ENCODE measurements around the gene CCDC170. TPM values are rescaled to one million over a fixed set of nuclear protein-coding genes. Genes with fewer than 3 reads are reported as not detected.

The CCDC170 gene
- polyA plus RNA-seq, 1 of the 3 experiments (the other 2 are of a cell fraction), result not detected

GRCh38 chr6:151451950-151452749 lies 41.7 kb upstream of the CCDC170 start, which contains the start of gene RMND1:
TSS of gene RMND1 (minus strand) at chr6:151452126. CDS start at chr6:151445811, 6,315 bp downstream.
- peak; percentile 97 for DNase-seq
- Histone ChIP-seq H3F3A (replicated peaks; ENCODE audit: insufficient read depth) (peaks cover 16% of the 10 kb centered on the region), H3K4me3 (ENCODE audit: low read depth in 2 of 2, low read length in 1 of 2) (peak within 1 kb of the TSS; percentile 82 to 96), H3K9ac (peak within 1 kb of the TSS; percentile 93), H3K27me3 (ENCODE audit: insufficient read depth) (no peaks in the 10 kb centered on the region), H3K4me1 (ENCODE audit: control insufficient read depth in 1 of 2, insufficient read depth in 2 of 2, low read depth in 1 of 2, low read length in 1 of 2) (peaks cover 7 to 8% of the 10 kb centered on the region in 2 experiments; a peak in 2 of 4 replicates), H3K79me2 (ENCODE audit: insufficient read depth) (peaks cover 78% of the 10 kb centered on the region), H4K20me1 (ENCODE audit: insufficient read depth) (0 out of 2 replicates have a peak, but pooled peaks cover 2% of the 10 kb centered on the region), H3K9me3 (no peaks in the 10 kb centered on the region), H3K4me2 (peak within 1 kb of the TSS; percentile 81), H3K9me2 (no peaks in the 10 kb centered on the region), H3K27ac (ENCODE audit: low read depth in 2 of 2, low read length in 1 of 2) (peak within 1 kb of the TSS; percentile 87 to 96), H3K36me3 (replicated peaks in 1 of 2; ENCODE audit: control insufficient read depth in 1 of 2, insufficient read depth in 2 of 2, low read length in 1 of 2) (peaks cover 0 to 4% of the 10 kb centered on the region in 2 experiments), H2AFZ (ENCODE audit: low read depth) (peak within 1 kb of the TSS; percentile 96)
- WGBS (ENCODE audit: low lambda C conversion rate), result under 1% methylated on average over 42 of the region's 74 CpGs
- ChIA-PET CTCF (interaction anchor here (1.2 to 1.7 kb wide), 4 partner anchors 11 to 560 kb away, joined by 3 to 5 read pairs (median 4); no protein-coding TSS in a partner anchor), POLR2A (interaction anchor here (2.4 kb wide), 1 partner anchor 61 kb away, joined by 10 read pairs; the partner anchor contains the start of gene ZBTB2)
- TF ChIP-seq USF2 (IDR thresholded peaks at IDR 0.05; ENCODE audit: borderline replicate concordance, low read depth, low read length), result peak; percentile 99
- TF ChIP-seq GABPA (IDR thresholded peaks at IDR 0.05; ENCODE audit: low read depth), result peak; percentile 90
- peak; percentile 72 for TF ChIP-seq YY1 (IDR thresholded peaks at IDR 0.05; ENCODE audit: low read depth)
- TF ChIP-seq EP300 (IDR thresholded peaks at IDR 0.05; ENCODE audit: borderline replicate concordance in 1 of 2, low read depth in 1 of 2, low read length in 1 of 2), result peak; percentile 46 to 60; a peak in 2 of 4 replicates
- no peak for TF ChIP-seq NFIC (IDR thresholded peaks at IDR 0.05; ENCODE audit: borderline replicate concordance)
- TF ChIP-seq FOSL2 (IDR thresholded peaks at IDR 0.05; ENCODE audit: borderline replicate concordance, low read depth), result no peak; the same call in 1 of the 2 replicates
- peak; percentile 32; the same call in 1 of the 2 replicates for TF ChIP-seq TCF12 (IDR thresholded peaks at IDR 0.05)
- no peak for TF ChIP-seq SIN3A (IDR thresholded peaks at IDR 0.05; ENCODE audit: borderline replicate concordance, low read depth, low read length)
- TF ChIP-seq EZH2phosphoT487 (IDR thresholded peaks at IDR 0.05; ENCODE audit: borderline replicate concordance, low read depth), result no peak
- TF ChIP-seq TEAD4 (IDR thresholded peaks at IDR 0.05; ENCODE audit: borderline replicate concordance, insufficient read depth), result no peak
- no peak for TF ChIP-seq RAD21 (IDR thresholded peaks at IDR 0.05; ENCODE audit: low read length)
- TF ChIP-seq GATA2 (CRISPR knock-in tag; IDR thresholded peaks at IDR 0.05), result no peak
- TF ChIP-seq FOXJ3 (CRISPR knock-in tag; IDR thresholded peaks at IDR 0.05), result peak; percentile 68; the same call in 1 of the 2 replicates
- peak; percentile 93 for TF ChIP-seq MXI1 (IDR thresholded peaks at IDR 0.05; ENCODE audit: low read depth, low read length)
- TF ChIP-seq FOXM1 (IDR thresholded peaks at IDR 0.05; ENCODE audit: low read depth), result 0 out of 2 replicates have a peak, but pooled peaks have one; percentile 12
- TF ChIP-seq ZBTB33 (IDR thresholded peaks at IDR 0.05; ENCODE audit: borderline replicate concordance, low read depth), result peak; percentile 57; the same call in 1 of the 2 replicates
- TF ChIP-seq POLR2AphosphoS5 (IDR thresholded peaks at IDR 0.05; ENCODE audit: low read depth, low read length), result peak; percentile 80
- peak; percentile 73; the same call in 1 of the 2 replicates for TF ChIP-seq TAF1 (IDR thresholded peaks at IDR 0.05; ENCODE audit: borderline replicate concordance, low read depth, low read length)
- peak; percentile 31; the same call in 1 of the 2 replicates for TF ChIP-seq PBX3 (IDR thresholded peaks at IDR 0.05)
- peak; percentile 81 for TF ChIP-seq CHD2 (IDR thresholded peaks at IDR 0.05; ENCODE audit: low read length, partially characterized antibody)
- TF ChIP-seq RCOR1 (IDR thresholded peaks at IDR 0.05; ENCODE audit: low read length), result peak; percentile 74; the same call in 1 of the 2 replicates
- no peak for TF ChIP-seq RFX5 (IDR thresholded peaks at IDR 0.05; ENCODE audit: low read length)
- no peak for TF ChIP-seq IRF3 (IDR thresholded peaks at IDR 0.05; ENCODE audit: low read depth, low read length)
- peak; percentile 96 for TF ChIP-seq ELF1 (IDR thresholded peaks at IDR 0.05)
